ENCODE data around the gene KCNMA1.

DNA sequence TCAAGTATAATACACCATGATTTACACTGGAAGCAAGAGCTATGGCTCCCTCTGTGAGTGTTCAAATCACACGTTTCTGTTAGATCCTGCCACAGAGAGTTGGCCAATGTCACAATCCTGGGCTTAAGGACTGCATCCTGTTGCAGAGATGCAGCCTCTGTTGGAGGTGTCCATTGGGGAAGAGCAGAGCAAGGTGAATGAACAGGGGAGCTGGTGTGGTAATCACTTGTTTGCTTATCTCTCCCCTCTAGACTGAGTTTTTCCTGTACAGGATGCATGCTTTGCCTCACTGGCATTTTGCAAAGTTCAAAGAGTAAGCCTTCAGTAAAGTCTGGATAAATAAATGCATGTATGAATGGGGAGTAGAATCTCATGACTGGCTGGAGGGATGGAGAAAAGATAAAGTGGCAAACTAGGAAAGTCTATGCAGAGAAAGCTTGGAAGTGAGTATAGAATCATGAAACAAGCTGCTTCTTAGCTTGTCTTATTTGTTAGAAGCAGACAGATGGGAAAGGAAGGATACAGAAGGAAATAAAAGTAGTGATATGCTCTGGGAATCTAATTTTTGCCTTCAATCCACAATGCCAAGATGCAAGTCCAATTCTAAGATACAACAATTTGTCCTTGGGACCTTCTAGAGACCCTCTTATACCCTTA, 605.9 kb downstream of the KCNMA1 start:
- TF ChIP-seq YY1 (IDR thresholded peaks at IDR 0.05; ENCODE audit: low read depth) (no peak), CEBPB (IDR thresholded peaks at IDR 0.05) (no peak), TEAD4 (IDR thresholded peaks at IDR 0.05) (no peak), EP300 (IDR thresholded peaks at IDR 0.05; ENCODE audit: borderline replicate concordance) (no peak)

All from Ishikawa (cell line).